Naive thymus-derived CD4-positive, alpha-beta T cell (primary cell): ENCODE data around the gene LOXL3. TPM values are rescaled to one million over a fixed set of nuclear protein-coding genes. Genes with fewer than 3 reads are reported as not detected.

Experiments
- ATAC-seq: fragments of 150-1000 bp; cut with Tn5 transposase; 2 replicates; pipeline ENCODE4 v1.10.0; 2021; ENCODE audit warnings: mild to moderate bottlenecking, moderate library complexity
- CTCF ChIA-PET: fragments of 350-600 bp; sonication (Branson Sonifier 250); formaldehyde crosslinking; loops from one replicate; lab custom pipeline; 2021; ENCODE audit warnings: antibody characterized with exemption; lab: Charles Lee
- POLR2A ChIA-PET: fragments of 350-600 bp; sonication (Branson Sonifier 250); formaldehyde crosslinking; loops from one replicate; lab custom pipeline; 2021; ENCODE audit warnings: antibody characterized with exemption, inconsistent platforms; lab: Charles Lee
- DNase-seq, 9 donors: peaks; one replicate each; pipeline versions ENCODE4 v3.0.0 to v3.0.0-alpha.2; 2020 to 2022; ENCODE audit warnings: mixed read lengths in 1 of 9
- H3K27ac ChIP-seq: one replicate; pipeline ENCODE4 v1.7.0; 2013; ENCODE audit warnings: mild to moderate bottlenecking, low read depth, low read length, moderate library complexity
- H3K27me3 ChIP-seq, 2 donors: one replicate each; pipeline ENCODE4 v1.7.0; 2013; ENCODE audit warnings: low read length in 2 of 2, mild to moderate bottlenecking in 2 of 2, moderate library complexity in 2 of 2; ENCODE audit not compliant: control insufficient read depth in 2 of 2, insufficient read depth in 2 of 2
- H3K36me3 ChIP-seq, 3 experiments: 1 replicate in 2 of 3; 2 replicates in 1 of 3; pipeline ENCODE4 v1.7.0; 2013; ENCODE audit warnings: low read length in 3 of 3, mild to moderate bottlenecking in 3 of 3, moderate library complexity in 1 of 3; ENCODE audit not compliant: insufficient read depth in 3 of 3, control insufficient read depth in 2 of 3
- H3K4me1 ChIP-seq, 2 donors: one replicate each; pipeline ENCODE4 v1.7.0; 2013; ENCODE audit warnings: low read length in 2 of 2, mild to moderate bottlenecking in 2 of 2, moderate library complexity in 1 of 2; ENCODE audit not compliant: control insufficient read depth in 2 of 2, insufficient read depth in 2 of 2
- H3K4me3 ChIP-seq: 2 replicates; pipeline ENCODE4 v1.7.0; 2013; ENCODE audit warnings: mild to moderate bottlenecking, low read length
- H3K9me3 ChIP-seq, 3 experiments: 1 replicate in 2 of 3; 2 replicates in 1 of 3; pipeline ENCODE4 v1.7.0; 2013; ENCODE audit warnings: low read length in 3 of 3; ENCODE audit not compliant: control insufficient read depth in 2 of 3
- H3K27ac Mint-ChIP-seq, 9 donors: one replicate each; pipeline ENCODE4 v1.8.0; 2020 to 2022; ENCODE audit warnings: mixed read lengths in 9 of 9, mild to moderate bottlenecking in 8 of 9, moderate library complexity in 5 of 9, inconsistent platforms in 2 of 9
- H3K27me3 Mint-ChIP-seq, 5 donors: one replicate each; pipeline ENCODE4 v1.8.0; 2021 to 2022; ENCODE audit warnings: mixed read lengths in 5 of 5, mild to moderate bottlenecking in 1 of 5
- H3K36me3 Mint-ChIP-seq, 5 donors: one replicate each; pipeline ENCODE4 v1.8.0; 2020 to 2022; ENCODE audit warnings: mixed read lengths in 5 of 5, mild to moderate bottlenecking in 3 of 5, inconsistent platforms in 1 of 5
- H3K4me1 Mint-ChIP-seq, 7 donors: one replicate each; pipeline ENCODE4 v1.8.0; 2020 to 2022; ENCODE audit warnings: mixed read lengths in 7 of 7, mild to moderate bottlenecking in 3 of 7, inconsistent platforms in 1 of 7
- H3K4me3 Mint-ChIP-seq, 10 donors: one replicate each; pipeline ENCODE4 v1.8.0; 2020 to 2022; ENCODE audit warnings: mild to moderate bottlenecking in 10 of 10, mixed read lengths in 10 of 10, moderate library complexity in 6 of 10, inconsistent platforms in 2 of 10
- H3K9me3 Mint-ChIP-seq, 11 donors: one replicate each; pipeline ENCODE4 v1.8.0; 2020 to 2022; ENCODE audit warnings: mixed read lengths in 11 of 11, mild to moderate bottlenecking in 4 of 11, inconsistent platforms in 1 of 11, moderate library complexity in 1 of 11
- intact Hi-C, 2 donors: fragments of 100-400 bp; cut with micrococcal nuclease; formaldehyde crosslinking; loops; one replicate each; pipeline ENCODE4 v1.15.1; 2023
- polyA plus RNA-seq, 2 donors: library from polyadenylated mRNA; unstranded; fragments of 300-500 nt; fragmentation: Illumina TruSeq; gene quantifications; one replicate each; pipeline ENCODE4 v1.2.3, GENCODE V29; 2021
- total RNA-seq, 6 experiments: library from RNA in 5 of 6; stranded (reverse) in 5 of 6; gene quantifications; 1 replicate in 5 of 6; 2 replicates in 1 of 6; pipeline ENCODE4 v1.2.3 and lab custom pipeline; 2021 to 2026

The LOXL3 gene
- total and polyA plus RNA-seq, 7 experiments from 2014 or later = 0.17 to 6.9 (median 0.66) TPM; not detected in 1

DNA sequence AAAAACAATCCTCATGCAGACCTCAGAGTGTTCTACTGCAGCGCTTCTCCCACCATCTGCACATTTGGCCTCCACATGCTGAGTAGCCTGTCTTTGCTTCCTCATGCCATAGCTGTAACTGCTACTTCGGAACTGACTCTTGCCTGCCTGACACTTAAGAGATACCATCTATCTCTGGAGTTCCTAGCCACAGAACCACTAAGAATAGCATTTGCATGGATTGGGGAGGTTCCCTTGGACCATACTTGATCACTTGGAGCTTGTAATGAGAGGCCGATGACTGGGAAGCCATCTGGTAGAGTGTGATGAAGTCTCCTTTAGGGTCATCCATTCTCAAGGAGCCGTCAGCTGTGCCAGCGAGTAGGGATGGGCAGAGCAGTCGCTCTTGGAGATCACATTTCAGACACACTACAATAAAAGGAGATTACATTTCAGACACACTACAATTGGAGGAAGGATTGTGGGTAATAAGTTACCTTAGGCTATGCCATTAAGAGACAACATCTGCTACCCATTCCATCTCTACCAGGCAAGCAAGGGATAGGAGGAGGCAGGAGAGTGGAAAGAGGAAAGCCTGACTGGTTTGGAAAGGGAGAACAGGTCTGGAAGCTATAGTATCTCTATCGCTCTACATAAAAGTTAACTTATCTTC, 22.6 kb upstream of the LOXL3 start:
- Mint-ChIP-seq H3K27me3 (peaks cover 0 to 22% (median 4%) of the 10 kb centered on the region in 5 donors), H3K4me3 (peak overlapping the region in 1 of 10 donors; percentile 17), H3K36me3 (peaks cover 0 to 11% (median 0%) of the 10 kb centered on the region in 5 donors), H3K9me3 (peaks cover 0 to 14% (median 0%) of the 10 kb centered on the region in 11 donors), H3K27ac (peak overlapping the region in 1 of 9 donors; percentile 61), H3K4me1 (peaks cover 16 to 41% (median 17%) of the 10 kb centered on the region in 7 donors)
- Histone ChIP-seq H3K4me3 (no peak overlapping the region), H3K27ac (no peak overlapping the region), H3K4me1 (peaks cover 0 to 13% of the 10 kb centered on the region in 2 donors), H3K36me3 (no peaks in the 10 kb centered on the region), H3K9me3 (no peaks in the 10 kb centered on the region), H3K27me3 (no peaks in the 10 kb centered on the region)
- ChIA-PET CTCF (interaction anchor here (1.3 to 4.4 kb wide), 2 partner anchors 9 to 12 kb away, joined by 4 to 17 read pairs; no protein-coding TSS in a partner anchor), POLR2A (interaction anchor here (0.6 to 1.3 kb wide), 2 partner anchors 10 to 184 kb away, joined by 4 read pairs; no protein-coding TSS in a partner anchor)
- intact Hi-C loops = no loop called here
- no peak for DNase-seq
- no peak for ATAC-seq

DNA sequence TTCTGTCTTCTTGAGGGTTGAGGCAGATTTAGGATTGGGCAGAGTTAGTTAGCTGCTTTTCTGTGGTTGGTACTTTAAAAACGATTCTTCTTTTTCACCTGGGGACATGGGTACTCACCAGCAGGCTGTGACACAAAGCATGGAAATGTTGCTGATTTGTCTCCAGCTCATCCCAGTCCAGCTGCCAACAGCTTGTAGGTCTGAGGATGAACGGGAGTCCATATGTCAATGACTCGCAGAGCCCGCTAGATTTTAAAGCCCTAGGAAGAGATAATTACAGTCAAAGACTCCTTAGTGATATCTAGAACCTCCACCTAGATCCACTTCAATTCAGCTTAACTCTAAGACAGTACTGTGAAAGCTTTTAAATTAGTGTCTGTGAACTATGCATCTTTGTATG, 21.6 kb upstream of the LOXL3 start:
- POLR2A ChIA-PET = interaction anchor here (0.7 to 2.0 kb wide), 5 partner anchors 9 to 117 kb away, joined by 3 to 8 read pairs (median 3); partner anchors contain the start of genes MRPL53 and WBP1
- H3K27ac Mint-ChIP-seq = peak overlapping the region in 1 of 9 donors; percentile 87
- H3K9me3 Mint-ChIP-seq = peaks cover 0 to 14% (median 0%) of the 10 kb centered on the region in 11 donors

DNA sequence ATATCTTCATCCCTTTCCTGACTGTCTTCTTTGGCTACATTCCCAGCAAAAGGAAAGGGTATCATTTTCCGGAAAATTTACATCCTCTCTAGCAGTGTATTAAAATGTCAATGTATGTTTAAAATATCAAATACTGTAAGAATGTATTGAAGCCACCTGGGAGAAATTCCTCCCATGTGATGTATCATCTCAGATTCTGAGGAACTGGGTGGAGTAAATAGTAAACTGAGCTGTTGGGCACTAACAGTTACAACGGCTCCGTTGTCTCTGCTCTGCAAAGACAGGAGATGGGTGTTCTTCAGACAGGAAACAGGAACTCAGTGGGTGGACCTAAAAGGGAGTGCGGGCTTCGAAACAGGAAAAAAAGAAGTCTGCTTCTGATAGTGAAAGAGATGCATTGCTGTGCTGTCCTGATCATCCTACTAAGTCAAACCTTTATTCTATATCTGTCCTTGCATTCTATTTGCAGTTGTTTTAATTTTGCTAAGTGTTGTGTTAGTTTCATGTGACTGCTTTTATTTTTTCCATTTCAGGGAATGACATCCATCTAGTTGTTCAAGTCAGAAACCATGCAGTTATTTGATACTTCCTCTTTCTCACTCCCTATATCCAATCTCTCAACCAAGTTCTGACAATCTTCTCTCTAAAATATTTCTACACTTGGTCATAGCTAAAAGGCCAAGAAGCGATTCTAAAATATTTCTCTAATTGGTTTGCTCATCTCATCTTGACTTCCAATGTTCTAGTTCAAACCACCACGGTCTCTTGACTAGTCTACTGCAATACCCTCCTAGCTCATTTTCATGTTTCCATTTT, 20.2 kb upstream of the LOXL3 start:
- peak overlapping the region; percentile 46 for H3K27ac ChIP-seq
- peaks cover 16 to 44% (median 17%) of the 10 kb centered on the region in 7 donors for H3K4me1 Mint-ChIP-seq
- intact Hi-C loops = loop anchor here in 1 of 2 donors (1.0 to 5.0 kb wide), 2 partner anchors 20 to 1282 kb away; partner anchors contain the start of genes DOK1 and EGR4
- no peaks in the 10 kb centered on the region for H3K9me3 ChIP-seq
- H3K4me3 ChIP-seq = peak overlapping the region; percentile 20
- H3K4me1 ChIP-seq = peaks cover 0 to 13% of the 10 kb centered on the region in 2 donors
- H3K4me3 Mint-ChIP-seq = peak overlapping the region; percentile 46 to 82 (median 75)
- ATAC-seq (peak; percentile 75), DNase-seq (peak in 6 of 9 donors; percentile 21 to 49 (median 42))
- H3K27ac Mint-ChIP-seq = peak overlapping the region; percentile 62 to 92 (median 86)
- no peaks in the 10 kb centered on the region for H3K27me3 ChIP-seq
- no peaks in the 10 kb centered on the region for H3K36me3 ChIP-seq
- peaks cover 0 to 10% (median 0%) of the 10 kb centered on the region in 5 donors for H3K36me3 Mint-ChIP-seq
- peaks cover 0 to 14% (median 0%) of the 10 kb centered on the region in 11 donors for H3K9me3 Mint-ChIP-seq
- ChIA-PET CTCF (interaction anchor here (1.2 to 4.4 kb wide), 4 partner anchors 12 to 119 kb away, joined by 3 to 17 read pairs (median 4); partner anchors contain the start of gene INO80B), POLR2A (interaction anchor here (0.7 to 2.0 kb wide), 7 partner anchors 15 to 116 kb away, joined by 3 to 8 read pairs (median 4); partner anchors contain the start of genes AUP1, HTRA2, MRPL53 and WBP1)
- peaks cover 0 to 16% (median 0%) of the 10 kb centered on the region in 5 donors for H3K27me3 Mint-ChIP-seq

More for the DNA sequence above, 21.6 kb upstream of the LOXL3 start:
- H3K4me3 Mint-ChIP-seq = no peak overlapping the region
- Histone ChIP-seq H3K27me3 (no peaks in the 10 kb centered on the region), H3K9me3 (no peaks in the 10 kb centered on the region), H3K36me3 (no peaks in the 10 kb centered on the region), H3K27ac (no peak overlapping the region), H3K4me1 (peaks cover 0 to 13% of the 10 kb centered on the region in 2 donors), H3K4me3 (no peak overlapping the region)
- ATAC-seq = no peak
- DNase-seq = no peak
- peaks cover 0 to 20% (median 4%) of the 10 kb centered on the region in 5 donors for H3K27me3 Mint-ChIP-seq
- intact Hi-C loops = no loop called here
- peaks cover 16 to 41% (median 17%) of the 10 kb centered on the region in 7 donors for H3K4me1 Mint-ChIP-seq
- CTCF ChIA-PET = interaction anchor here (1.3 to 4.4 kb wide), 2 partner anchors 10 to 13 kb away, joined by 4 to 17 read pairs; no protein-coding TSS in a partner anchor
- peaks cover 0 to 11% (median 0%) of the 10 kb centered on the region in 5 donors for H3K36me3 Mint-ChIP-seq

DNA sequence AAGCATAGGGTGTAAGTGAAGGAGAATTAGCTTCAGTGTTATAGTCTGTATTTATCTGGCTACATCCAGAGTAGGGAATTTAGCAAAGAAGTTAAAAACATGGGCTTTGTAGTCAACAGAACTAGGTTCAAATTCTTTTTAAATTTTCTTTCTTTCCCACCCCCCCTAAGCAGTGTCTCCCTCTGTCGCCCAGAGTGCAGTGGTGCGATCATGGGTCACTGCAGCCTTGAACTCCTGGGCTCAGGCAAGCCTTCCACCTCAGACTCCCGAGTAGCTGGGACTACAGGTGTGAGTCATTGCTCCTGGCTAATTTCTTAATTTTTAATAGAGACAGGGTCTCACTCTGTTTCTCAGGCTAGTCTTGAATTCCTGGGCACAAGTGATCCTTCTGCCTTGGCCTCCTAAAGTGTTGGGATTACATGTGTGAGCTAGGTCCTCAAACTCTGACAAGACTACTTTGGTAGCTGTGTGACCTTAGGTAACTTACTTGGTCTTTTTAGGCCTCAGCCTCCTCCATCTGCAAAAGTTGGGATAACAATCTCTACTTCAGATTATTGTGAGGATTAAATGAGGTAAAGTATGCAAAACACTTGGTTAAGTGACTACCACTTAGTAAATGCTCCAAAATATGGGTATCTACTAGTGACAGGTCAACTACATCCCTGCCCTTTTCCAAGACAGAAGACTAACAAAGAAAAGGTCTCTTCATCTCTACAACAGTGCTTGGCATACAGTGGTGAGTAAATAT, 18.6 kb upstream of the LOXL3 start:
- Mint-ChIP-seq H3K4me1 (peaks cover 16 to 45% (median 17%) of the 10 kb centered on the region in 7 donors), H3K4me3 (no peak overlapping the region), H3K36me3 (peaks cover 0 to 10% (median 0%) of the 10 kb centered on the region in 5 donors), H3K27ac (no peak overlapping the region), H3K9me3 (peaks cover 0 to 14% (median 0%) of the 10 kb centered on the region in 11 donors), H3K27me3 (peaks cover 0 to 16% (median 10%) of the 10 kb centered on the region in 5 donors)
- no peak for DNase-seq
- intact Hi-C loops = loop anchor here in 1 of 2 donors (5.0 kb wide), 1 partner anchor 1280 kb away; the partner anchor contains the start of gene EGR4
- CTCF ChIA-PET = interaction anchor here (1.7 kb wide), 1 partner anchor 17 kb away, joined by 4 read pairs; no protein-coding TSS in a partner anchor
- ATAC-seq = no peak
- H3K4me3 ChIP-seq = no peak overlapping the region
- POLR2A ChIA-PET = no interaction called here
- H3K27me3 ChIP-seq = no peaks in the 10 kb centered on the region
- peaks cover 0 to 13% of the 10 kb centered on the region in 2 donors for H3K4me1 ChIP-seq
- H3K27ac ChIP-seq = no peak overlapping the region
- no peaks in the 10 kb centered on the region for H3K9me3 ChIP-seq
- no peaks in the 10 kb centered on the region for H3K36me3 ChIP-seq

DNA sequence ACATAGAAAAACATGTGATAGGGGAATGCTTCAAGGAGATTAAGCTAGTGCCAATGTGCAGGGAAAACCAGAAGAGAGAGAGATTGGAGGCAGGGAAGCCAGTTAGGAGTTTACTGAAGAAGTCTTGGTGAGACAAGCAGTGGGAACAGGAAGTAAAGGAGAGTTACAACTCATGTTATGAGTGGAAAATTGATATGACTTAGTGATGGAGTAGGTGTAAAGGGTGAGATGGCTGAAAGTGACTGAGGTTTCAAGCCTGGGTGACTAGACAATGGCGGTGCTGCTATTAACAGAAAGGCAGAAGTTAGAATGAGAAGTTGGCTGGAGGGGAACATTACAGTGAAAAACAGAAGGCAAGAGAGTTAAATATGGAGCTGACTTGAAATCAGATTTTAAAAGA, 17.3 kb upstream of the LOXL3 start:
- Mint-ChIP-seq H3K4me3 (no peak overlapping the region), H3K27me3 (peaks cover 0 to 10% (median 8%) of the 10 kb centered on the region in 5 donors), H3K9me3 (peaks cover 0 to 14% (median 0%) of the 10 kb centered on the region in 11 donors), H3K36me3 (peaks cover 0 to 10% (median 0%) of the 10 kb centered on the region in 5 donors), H3K27ac (no peak overlapping the region), H3K4me1 (peaks cover 16 to 41% (median 17%) of the 10 kb centered on the region in 7 donors)
- ATAC-seq = peak; percentile 45
- Histone ChIP-seq H3K36me3 (no peaks in the 10 kb centered on the region), H3K27me3 (no peaks in the 10 kb centered on the region), H3K9me3 (no peaks in the 10 kb centered on the region), H3K4me1 (peaks cover 0 to 13% of the 10 kb centered on the region in 2 donors), H3K27ac (no peak overlapping the region), H3K4me3 (no peak overlapping the region)
- ChIA-PET POLR2A (interaction anchor here (0.6 kb wide), 2 partner anchors 197 to 1546 kb away, joined by 3 to 5 read pairs; no protein-coding TSS in a partner anchor), CTCF (no interaction called here)
- DNase-seq = no peak
- intact Hi-C loops = loop anchor here (2.0 to 5.0 kb wide), 2 partner anchors 14 to 1279 kb away; partner anchors contain the start of gene EGR4 (in 1 of the 2)
